WTC11 (cell line): ENCODE results near the gene SASS6. TPM values are rescaled to one million over a fixed set of nuclear protein-coding genes. Genes with fewer than 3 reads are reported as not detected.

Experiments
- ATAC-seq: fragments of 200-7000 bp; cut with Tn5 transposase; 2 replicates; pipeline ENCODE4 v1.10.0; 2021; ENCODE audit warnings: mild to moderate bottlenecking, moderate library complexity
- CTCF ChIA-PET: fragments of 300-600 bp; sonication (Branson Sonifier 250); formaldehyde crosslinking; loops from one replicate; lab custom pipeline; 2021; ENCODE audit warnings: antibody characterized with exemption; lab: Charles Lee
- POLR2A ChIA-PET: fragments of 350-600 bp; sonication (Branson Sonifier 250); formaldehyde crosslinking; loops from one replicate; lab custom pipeline; 2021; ENCODE audit warnings: antibody characterized with exemption; lab: Charles Lee
- DNase-seq: peaks from one replicate; pipeline ENCODE4 v3.0.0; 2021; ENCODE audit warnings: low spot score
- H3K27ac Mint-ChIP-seq: 2 replicates; pipeline ENCODE4 v1.8.0; 2021; ENCODE audit warnings: mixed read lengths
- H3K27me3 Mint-ChIP-seq: 2 replicates; pipeline ENCODE4 v1.8.0; 2021; ENCODE audit warnings: low read depth, mild to moderate bottlenecking, moderate library complexity, mixed read lengths
- H3K36me3 Mint-ChIP-seq: 2 replicates; pipeline ENCODE4 v1.8.0; 2021; ENCODE audit warnings: mixed read lengths
- H3K4me1 Mint-ChIP-seq: 2 replicates; pipeline ENCODE4 v1.8.0; 2022; ENCODE audit warnings: mixed read lengths
- H3K4me3 Mint-ChIP-seq: 2 replicates; pipeline ENCODE4 v1.8.0; 2021; ENCODE audit warnings: mild to moderate bottlenecking, moderate library complexity, mixed read lengths
- H3K9me3 Mint-ChIP-seq: 2 replicates; pipeline ENCODE4 v1.8.0; 2021; ENCODE audit warnings: mixed read lengths
- ATF2 ChIP-seq: sonication (generic); formaldehyde crosslinking; IDR thresholded peaks from 2 replicates; pipeline ENCODE4 v1.8.1; 2022; ENCODE audit warnings: low read depth, missing genetic modification reagents, borderline replicate concordance
- ATF3 ChIP-seq: sonication (generic); formaldehyde crosslinking; conservative IDR thresholded peaks from 2 replicates; pipeline ENCODE4 v1.8.1; 2022; ENCODE audit warnings: mild to moderate bottlenecking, missing genetic modification reagents
- CREB1 ChIP-seq: sonication (generic); formaldehyde crosslinking; IDR thresholded peaks from 2 replicates; pipeline ENCODE4 v1.8.0; 2023; ENCODE audit warnings: mild to moderate bottlenecking, missing genetic modification reagents
- FOXP4 ChIP-seq: sonication (generic); formaldehyde crosslinking; IDR thresholded peaks from 2 replicates; pipeline ENCODE4 v1.8.0; 2022; ENCODE audit warnings: mild to moderate bottlenecking, missing genetic modification reagents
- GABPB1 ChIP-seq: sonication (generic); formaldehyde crosslinking; IDR thresholded peaks from 2 replicates; pipeline ENCODE4 v1.8.1; 2023; ENCODE audit warnings: mild to moderate bottlenecking, missing genetic modification reagents
- MLX ChIP-seq: sonication (generic); formaldehyde crosslinking; IDR thresholded peaks from 2 replicates; pipeline ENCODE4 v1.8.1; 2023; ENCODE audit warnings: mild to moderate bottlenecking, missing genetic modification reagents, moderate library complexity
- PRDM15 ChIP-seq: sonication (generic); formaldehyde crosslinking; IDR thresholded peaks from 2 replicates; pipeline ENCODE4 v1.8.0; 2022; ENCODE audit warnings: missing genetic modification reagents
- SMAD3 ChIP-seq: sonication (generic); formaldehyde crosslinking; IDR thresholded peaks from 2 replicates; pipeline ENCODE4 v1.8.0; 2022; ENCODE audit warnings: missing genetic modification reagents, mild to moderate bottlenecking, borderline replicate concordance
- TP53 ChIP-seq: sonication (generic); formaldehyde crosslinking; IDR thresholded peaks from 2 replicates; pipeline ENCODE4 v1.8.1; 2023; ENCODE audit warnings: mild to moderate bottlenecking, missing genetic modification reagents
- ZNF138 ChIP-seq: sonication (generic); formaldehyde crosslinking; conservative IDR thresholded peaks from 2 replicates; pipeline ENCODE4 v1.8.1; 2022; ENCODE audit warnings: mild to moderate bottlenecking, moderate library complexity, missing genetic modification reagents
- ZNF281 ChIP-seq: sonication (generic); formaldehyde crosslinking; IDR thresholded peaks from 2 replicates; pipeline ENCODE4 v1.8.0; 2023; ENCODE audit warnings: mild to moderate bottlenecking, missing genetic modification reagents
- ZNF317 ChIP-seq: sonication (generic); formaldehyde crosslinking; IDR thresholded peaks from 2 replicates; pipeline ENCODE4 v1.8.1; 2023; ENCODE audit warnings: low read depth, mild to moderate bottlenecking, moderate library complexity, missing genetic modification reagents, borderline replicate concordance
- ZNF671 ChIP-seq: fragments of 250-450 bp; sonication (Bioruptor Pico); IDR thresholded peaks from 2 replicates; pipeline ENCODE4 v1.8.0; 2021; ENCODE audit warnings: mild to moderate bottlenecking
- total RNA-seq: library from RNA; stranded (reverse); gene quantifications from 3 replicates; pipeline ENCODE4 v1.2.3, GENCODE V29; 2021

Gene SASS6
- total RNA-seq, 1 experiment from 2014 or later, result 13.6 TPM

GRCh38 chr1:100038660-100039287 is 94.0 kb downstream of the SASS6 start:
- no peak for DNase-seq
- POLR2A ChIA-PET, result interaction anchor here (0.6 to 1.5 kb wide), 2 partner anchors 9 to 313 kb away, joined by 3 to 6 read pairs; partner anchors contain the start of gene CDC14A
- peaks cover 43% of the 10 kb centered on the region for H3K4me1 Mint-ChIP-seq
- peaks cover 8% of the 10 kb centered on the region for H3K9me3 Mint-ChIP-seq
- H3K27me3 Mint-ChIP-seq, result no peaks in the 10 kb centered on the region
- TF ChIP-seq ZNF671 (CRISPR knock-in tag), result no peak
- 0 out of 2 replicates have a peak, but pooled peaks have one; percentile 7 for TF ChIP-seq ZNF281 (CRISPR knock-in tag)
- peaks cover 8% of the 10 kb centered on the region for H3K36me3 Mint-ChIP-seq
- H3K27ac Mint-ChIP-seq, result peak overlapping the region; percentile 97
- H3K4me3 Mint-ChIP-seq, result peak overlapping the region; percentile 93
- CTCF ChIA-PET, result no interaction called here
- peak; percentile 22; the same call in 1 of the 2 replicates for ATAC-seq

GRCh38 chr1:100037927-100038659 is 94.6 kb downstream of the SASS6 start:
- peaks cover 43% of the 10 kb centered on the region for H3K4me1 Mint-ChIP-seq
- no peaks in the 10 kb centered on the region for H3K27me3 Mint-ChIP-seq
- H3K27ac Mint-ChIP-seq, result peak overlapping the region; percentile 98
- peaks cover 4% of the 10 kb centered on the region; the same call in 1 of the 2 replicates for H3K36me3 Mint-ChIP-seq
- H3K4me3 Mint-ChIP-seq, result peak overlapping the region; percentile 93
- ATAC-seq, result peak; percentile 89
- ChIA-PET CTCF (no interaction called here), POLR2A (interaction anchor here (0.6 to 1.5 kb wide), 3 partner anchors 10 to 314 kb away, joined by 3 to 6 read pairs (median 3); partner anchors contain the start of gene CDC14A)
- DNase-seq, result peak; percentile 81
- H3K9me3 Mint-ChIP-seq, result peaks cover 5% of the 10 kb centered on the region; the same call in 1 of the 2 replicates
- TF ChIP-seq ZNF138 (peak; percentile 89; the same call in 1 of the 2 replicates), TP53 (CRISPR knock-in tag) (peak; percentile 18), GABPB1 (CRISPR knock-in tag) (peak; percentile 47), SMAD3 (CRISPR knock-in tag) (peak; percentile 78), ATF3 (CRISPR knock-in tag) (no peak), CREB1 (CRISPR knock-in tag) (0 out of 2 replicates have a peak, but pooled peaks have one; percentile 37), FOXP4 (peak; percentile 45; the same call in 1 of the 2 replicates), ZNF317 (CRISPR knock-in tag) (0 out of 2 replicates have a peak, but pooled peaks have one; percentile 17), PRDM15 (0 out of 2 replicates have a peak, but pooled peaks have one; percentile 11), MLX (CRISPR knock-in tag) (0 out of 2 replicates have a peak, but pooled peaks have one; percentile 82), ZNF281 (CRISPR knock-in tag) (peak; percentile 51; the same call in 1 of the 2 replicates), ATF2 (no peak)
